Lower leg skin (tissue), 4 donors: ENCODE data around the gene GPR61. TPM values are rescaled to one million over a fixed set of nuclear protein-coding genes. Genes with fewer than 3 reads are reported as not detected.

Source experiments
- DNase-seq, 2 donors: peaks; one replicate each; pipeline ENCODE4 v3.0.0-alpha.2; 2019; ENCODE audit warnings: low spot score in 2 of 2
- H3K4me3 ChIP-seq: fragments of 200-600 bp; sonication (generic); 2 replicates; pipeline ENCODE4 v1.5.1; 2017; ENCODE audit warnings: mild to moderate bottlenecking, low read depth; ENCODE audit not compliant: poor library complexity, severe bottlenecking
- CTCF ChIP-seq, 3 donors: fragments of 450-650 bp; IDR thresholded peaks; one replicate each; pipeline ENCODE4 v1.5.1; 2016; ENCODE audit warnings: antibody characterized with exemption in 3 of 3, mild to moderate bottlenecking in 3 of 3, moderate library complexity in 2 of 3
- POLR2A ChIP-seq, 2 donors: fragments of 450-650 bp; IDR thresholded peaks; one replicate each; pipeline ENCODE4 v1.6.1; 2016 to 2017; ENCODE audit warnings: antibody characterized with exemption in 2 of 2, mild to moderate bottlenecking in 1 of 2, moderate library complexity in 1 of 2
- WGBS, 2 donors: methylation state at CpG; one replicate each; pipeline ENCODE4 v1.1.5; 2018; 5-methylcytosine and 5-hydroxymethylcytosine counted together
- intact Hi-C: fragments of 100-400 bp; cut with DNase I; formaldehyde crosslinking; loops from one replicate; pipeline ENCODE4 v1.15.0; 2023; ENCODE audit warnings: low total_unique reads
- total RNA-seq, 4 donors: library from RNA; depleted of rRNA; stranded (reverse); fragments of >200 nt; gene quantifications; one replicate each; pipeline ENCODE4 v1.1.0, GENCODE V29; 2016

Gene GPR61
- total RNA-seq, 4 donors from 2014 or later, result 1.0 TPM; not detected in 3

DNA sequence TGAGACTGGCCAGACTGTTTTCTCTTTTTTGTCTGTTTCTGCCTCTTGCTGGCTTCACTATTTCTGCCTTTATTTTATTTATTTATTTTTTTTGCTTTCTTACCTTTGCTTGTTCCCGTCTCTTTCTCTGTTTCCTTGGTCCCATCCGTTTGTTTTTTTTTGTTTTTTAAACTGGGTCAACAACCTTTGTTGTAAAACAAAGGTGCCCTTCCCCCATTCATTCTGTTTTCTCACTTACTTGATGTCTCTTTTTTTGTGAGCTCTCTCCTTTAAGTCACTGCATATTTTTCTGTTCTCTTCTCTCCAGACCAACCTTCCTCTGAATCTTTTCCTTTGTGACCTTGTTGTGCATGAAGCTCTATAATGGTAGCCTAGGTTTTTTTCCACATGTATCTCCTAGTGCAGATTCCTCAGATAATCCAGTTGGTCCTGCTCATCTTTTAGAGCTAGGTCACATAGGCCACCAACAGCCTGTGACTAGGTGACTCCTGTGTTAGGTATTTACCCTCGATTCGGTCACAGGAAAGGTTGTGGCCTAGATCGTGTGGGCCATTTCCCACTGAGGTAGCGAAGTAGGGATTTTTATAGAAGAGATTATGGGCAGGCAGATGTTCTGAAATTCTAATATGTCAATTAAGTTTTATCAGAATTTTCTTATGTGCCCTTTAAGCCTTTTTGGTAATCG is 24.7 kb downstream of the GPR61 start:
- 81 to 87% methylated on average over 7 of the region's 7 CpGs for WGBS, 2 donors
- intact Hi-C loops, result loop anchor here (10.0 kb wide), 1 partner anchor 50 kb away; the partner anchor contains the start of genes AMPD2 and GNAT2

GRCh38 chr1:109565241-109565640 is 25.6 kb downstream of the GPR61 start:
- intact Hi-C loops, result loop anchor here (10.0 kb wide), 1 partner anchor 50 kb away; the partner anchor contains the start of genes AMPD2 and GNAT2
- DNase-seq, result no peak
- H3K4me3 ChIP-seq, result no peak overlapping the region
- TF ChIP-seq CTCF (IDR thresholded peaks at IDR 0.05) (no peak), POLR2A (IDR thresholded peaks at IDR 0.05) (no peak)
- WGBS, 2 donors, result 91 to 97% methylated on average over 3 of the region's 3 CpGs

More for the DNA sequence above, 24.7 kb downstream of the GPR61 start:
- TF ChIP-seq CTCF (IDR thresholded peaks at IDR 0.05) (no peak), POLR2A (IDR thresholded peaks at IDR 0.05) (no peak)
- no peak overlapping the region for H3K4me3 ChIP-seq
- DNase-seq, result no peak

GRCh38 chr1:109566982-109567381 is 27.3 kb downstream of the GPR61 start:
- TF ChIP-seq CTCF (IDR thresholded peaks at IDR 0.05) (no peak), POLR2A (IDR thresholded peaks at IDR 0.05) (no peak)
- intact Hi-C loops, result loop anchor here (10.0 kb wide), 1 partner anchor 48 kb away; the partner anchor contains the start of genes AMPD2 and GNAT2
- DNase-seq, result no peak
- 81 to 95% methylated on average over 1 of the region's 1 CpG for WGBS, 2 donors
- H3K4me3 ChIP-seq, result no peak overlapping the region

DNA sequence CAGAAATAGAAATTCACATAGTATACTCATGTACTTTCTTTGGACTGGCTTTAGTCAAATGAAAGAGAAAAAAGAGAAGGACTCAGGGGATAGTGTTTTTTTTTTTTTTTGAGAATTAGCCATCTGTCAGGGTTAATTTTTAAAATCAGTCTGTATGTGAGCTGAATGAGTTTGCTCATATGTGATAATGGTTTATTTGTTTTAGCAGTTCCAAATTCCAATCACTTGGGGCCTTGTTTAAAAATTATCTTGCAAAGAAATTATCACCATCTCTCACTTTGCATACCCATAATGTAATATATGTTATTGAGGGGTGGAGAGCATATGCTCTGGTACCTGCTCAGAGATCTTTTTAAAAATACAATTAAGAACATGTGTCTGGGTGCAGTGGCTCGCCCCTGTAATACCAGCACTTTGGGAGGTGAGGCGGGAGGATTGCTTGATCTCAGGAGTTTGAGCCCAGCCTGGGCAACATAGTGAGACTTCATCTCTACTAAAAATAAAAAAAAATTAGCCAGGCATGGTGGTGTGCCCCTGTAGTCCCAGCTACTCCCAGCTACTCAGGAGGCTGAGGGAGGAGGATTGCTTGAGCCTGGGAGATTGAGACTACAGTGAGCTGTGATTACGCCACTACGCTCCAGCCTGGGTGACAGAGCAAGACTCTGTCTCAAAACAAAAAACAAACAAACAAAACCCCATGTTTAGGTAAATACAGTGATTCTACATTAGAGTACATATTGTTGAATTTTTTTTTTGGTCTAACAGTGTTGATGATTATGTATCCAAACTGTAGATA is 28.4 kb downstream of the GPR61 start:
- TF ChIP-seq POLR2A (IDR thresholded peaks at IDR 0.05), result no peak
- TF ChIP-seq CTCF (IDR thresholded peaks at IDR 0.05), result no peak
- intact Hi-C loops, result loop anchor here (10.0 kb wide), 1 partner anchor 47 kb away; the partner anchor contains the start of genes AMPD2 and GNAT2
- WGBS, 2 donors, result 95 to 100% methylated on average over 4 of the region's 4 CpGs
- no peak for DNase-seq
- no peak overlapping the region for H3K4me3 ChIP-seq

- DNase-seq, result no peak
- intact Hi-C loops, result loop anchor here (10.0 kb wide), 1 partner anchor 45 kb away; the partner anchor contains the start of genes AMPD2 and GNAT2
- WGBS, 2 donors, result 71% methylated on average over 1 of the region's 1 CpG
- no peak overlapping the region for H3K4me3 ChIP-seq
- TF ChIP-seq CTCF (IDR thresholded peaks at IDR 0.05) (no peak), POLR2A (IDR thresholded peaks at IDR 0.05) (no peak)
Observed at GRCh38 chr1:109569323-109569722, 29.7 kb downstream of the GPR61 start.
